Measurements from ENCODE around the gene FOXP1.
"Not testable (repeated sequence)": the region's sequence is repeated elsewhere in the genome, so short reads cannot be mapped to it uniquely, and the experiment has no call there.

The FOXP1 gene

GRCh38 chr3:71016178-71016845 is 567.2 kb downstream of the FOXP1 start:
- H3K9me3 ChIP-seq = no peaks in the 10 kb centered on the region
- H3K4me1 ChIP-seq (ENCODE audit: control insufficient read depth in 1 of 2, insufficient read depth in 1 of 2, low read depth in 1 of 2, low read length in 1 of 2) = peaks cover 0 to 7% of the 10 kb centered on the region in 2 experiments
- no peak overlapping the region for H3K27ac ChIP-seq
- no peak overlapping the region for H3K4me3 ChIP-seq (ENCODE audit: low read depth in 1 of 2, low read length in 1 of 2)
- no peaks in the 10 kb centered on the region for H3K27me3 ChIP-seq
- TF ChIP-seq CTCF (IDR thresholded peaks at IDR 0.05) = no peak
- peaks cover 6% of the 10 kb centered on the region for H3K36me3 ChIP-seq

- not testable (repeated sequence) for H3K27me3 ChIP-seq; H3K9me3 ChIP-seq; H3K27ac ChIP-seq; H3K4me3 ChIP-seq (ENCODE audit: low read depth in 1 of 2, low read length in 1 of 2); H3K36me3 ChIP-seq; H3K4me1 ChIP-seq (ENCODE audit: control insufficient read depth in 1 of 2, insufficient read depth in 1 of 2, low read depth in 1 of 2, low read length in 1 of 2)
These were observed 568.9 kb downstream of the FOXP1 start for GRCh38 chr3:71014616-71015015.

GRCh38 chr3:71012971-71013370 is 570.6 kb downstream of the FOXP1 start:
- H3K27me3 ChIP-seq = no peaks in the 10 kb centered on the region
- H3K27ac ChIP-seq = no peak overlapping the region
- TF ChIP-seq CTCF (IDR thresholded peaks at IDR 0.05) = no peak
- peaks cover 6% of the 10 kb centered on the region for H3K36me3 ChIP-seq
- no peaks in the 10 kb centered on the region for H3K9me3 ChIP-seq
- no peak overlapping the region for H3K4me3 ChIP-seq (ENCODE audit: low read depth in 1 of 2, low read length in 1 of 2)
- H3K4me1 ChIP-seq (ENCODE audit: control insufficient read depth in 1 of 2, insufficient read depth in 1 of 2, low read depth in 1 of 2, low read length in 1 of 2) = peaks cover 0 to 9% of the 10 kb centered on the region in 2 experiments

- Histone ChIP-seq H3K4me1 (ENCODE audit: control insufficient read depth in 1 of 2, insufficient read depth in 1 of 2, low read depth in 1 of 2, low read length in 1 of 2) (peaks cover 0 to 9% of the 10 kb centered on the region in 2 experiments), H3K9me3 (no peaks in the 10 kb centered on the region), H3K27me3 (no peaks in the 10 kb centered on the region), H3K36me3 (peaks cover 6% of the 10 kb centered on the region), H3K27ac (no peak overlapping the region), H3K4me3 (ENCODE audit: low read depth in 1 of 2, low read length in 1 of 2) (no peak overlapping the region)
- no peak for TF ChIP-seq CTCF (IDR thresholded peaks at IDR 0.05)
These were observed 571.8 kb downstream of the FOXP1 start for GRCh38 chr3:71011565-71012287.

- H3K27me3 ChIP-seq = no peaks in the 10 kb centered on the region
- no peak overlapping the region for H3K4me3 ChIP-seq (ENCODE audit: low read depth in 1 of 2, low read length in 1 of 2)
- no peak for TF ChIP-seq CTCF (IDR thresholded peaks at IDR 0.05)
- peak overlapping the region; percentile 11 for H3K27ac ChIP-seq
- peaks cover 0 to 9% of the 10 kb centered on the region in 2 experiments for H3K4me1 ChIP-seq (ENCODE audit: control insufficient read depth in 1 of 2, insufficient read depth in 1 of 2, low read depth in 1 of 2, low read length in 1 of 2)
- no peaks in the 10 kb centered on the region for H3K9me3 ChIP-seq
- H3K36me3 ChIP-seq = peaks cover 6% of the 10 kb centered on the region
These were observed 572.6 kb downstream of the FOXP1 start for GRCh38 chr3:71010726-71011455.
